H9 (cell line): ENCODE results near the gene CCDC142. TPM values are rescaled to one million over a fixed set of nuclear protein-coding genes. Genes with fewer than 3 reads are reported as not detected.

Source experiments
- DNase-seq: peaks from one replicate; pipeline ENCODE4 v3.0.0-alpha.2; 2017
- H2AFZ ChIP-seq: one replicate; pipeline ENCODE4 v1.6.1; 2013; ENCODE audit warnings: mild to moderate bottlenecking, low read length, control low read depth, moderate library complexity
- H2AK5ac ChIP-seq: 2 replicates; pipeline ENCODE4 v1.6.1; 2013; ENCODE audit warnings: low read length, control low read depth, mixed read lengths; ENCODE audit not compliant: insufficient read length
- H2BK120ac ChIP-seq: one replicate; pipeline ENCODE4 v1.6.1; 2013; ENCODE audit warnings: low read depth, mild to moderate bottlenecking, low read length, control low read depth, inconsistent platforms; ENCODE audit not compliant: poor library complexity, severe bottlenecking
- H2BK12ac ChIP-seq: 2 replicates; pipeline ENCODE4 v1.6.1; 2013; ENCODE audit warnings: low read length, control low read depth, mixed read lengths, low read depth; ENCODE audit not compliant: insufficient read length
- H2BK15ac ChIP-seq: 2 replicates; pipeline ENCODE4 v1.6.1; 2013; ENCODE audit warnings: low read depth, low read length, control low read depth
- H2BK20ac ChIP-seq: one replicate; pipeline ENCODE4 v1.6.1; 2013; ENCODE audit warnings: low read depth, mild to moderate bottlenecking, low read length, control low read depth, inconsistent platforms; ENCODE audit not compliant: poor library complexity, severe bottlenecking
- H2BK5ac ChIP-seq: 2 replicates; pipeline ENCODE4 v1.6.1; 2013; ENCODE audit warnings: low read length, control low read depth, mixed read lengths; ENCODE audit not compliant: insufficient read length
- H3K14ac ChIP-seq: 2 replicates; pipeline ENCODE4 v1.6.1; 2013; ENCODE audit warnings: low read length, control low read depth; ENCODE audit not compliant: insufficient read depth
- H3K18ac ChIP-seq: 2 replicates; pipeline ENCODE4 v1.6.1; 2013; ENCODE audit warnings: low read depth, mild to moderate bottlenecking, mixed read lengths, low read length, control low read depth; ENCODE audit not compliant: insufficient read length
- H3K23ac ChIP-seq: 2 replicates; pipeline ENCODE4 v1.6.1; 2013; ENCODE audit warnings: low read length, control low read depth, mixed read lengths, low read depth; ENCODE audit not compliant: insufficient read length
- H3K23me2 ChIP-seq: 2 replicates; pipeline ENCODE4 v1.6.1; 2013; ENCODE audit warnings: low read depth, mild to moderate bottlenecking, mixed read lengths, low read length, control low read depth; ENCODE audit not compliant: insufficient read length, poor library complexity, severe bottlenecking
- H3K27ac ChIP-seq: 2 replicates; pipeline ENCODE4 v1.5.1; 2013; ENCODE audit warnings: low read length, control low read depth, mixed read lengths, low read depth; ENCODE audit not compliant: insufficient read length
- H3K27me3 ChIP-seq: 2 replicates; pipeline ENCODE4 v1.6.1; 2013; ENCODE audit warnings: low read length, control low read depth, inconsistent platforms; ENCODE audit not compliant: insufficient read depth
- H3K4ac ChIP-seq: 2 replicates; pipeline ENCODE4 v1.6.1; 2013; ENCODE audit warnings: low read depth, mild to moderate bottlenecking, control low read depth, inconsistent platforms, low read length, moderate library complexity
- H3K4me1 ChIP-seq: 2 replicates; pipeline ENCODE4 v1.6.1; 2013; ENCODE audit warnings: low read length, control low read depth, inconsistent platforms; ENCODE audit not compliant: insufficient read depth
- H3K4me2 ChIP-seq: 2 replicates; pipeline ENCODE4 v1.6.1; 2013; ENCODE audit warnings: low read length, control low read depth, mixed read lengths; ENCODE audit not compliant: insufficient read length, insufficient read depth
- H3K56ac ChIP-seq: 2 replicates; pipeline ENCODE4 v1.6.1; 2013; ENCODE audit warnings: low read depth, mild to moderate bottlenecking, mixed read lengths, low read length, control low read depth; ENCODE audit not compliant: insufficient read length
- H3K79me1 ChIP-seq: 2 replicates; pipeline ENCODE4 v1.6.1; 2013; ENCODE audit warnings: low read depth, mild to moderate bottlenecking, moderate library complexity, low read length, control low read depth, inconsistent platforms; ENCODE audit not compliant: insufficient read depth, poor library complexity, severe bottlenecking
- H3K79me2 ChIP-seq: 2 replicates; pipeline ENCODE4 v1.6.1; 2013; ENCODE audit warnings: low read length, control low read depth, inconsistent platforms; ENCODE audit not compliant: insufficient read depth
- H3K9ac ChIP-seq: 2 replicates; pipeline ENCODE4 v1.6.1; 2013; ENCODE audit warnings: low read length, control low read depth, mixed read lengths; ENCODE audit not compliant: insufficient read length; ENCODE audit errors: extremely low read depth
- H3K9me3 ChIP-seq: one replicate; pipeline ENCODE4 v1.6.1; 2013; ENCODE audit warnings: low read depth, low read length, inconsistent platforms; ENCODE audit not compliant: control insufficient read depth
- H3T11ph ChIP-seq: one replicate; pipeline ENCODE4 v1.6.1; 2013; ENCODE audit warnings: mild to moderate bottlenecking, low read length, control low read depth, inconsistent platforms
- H4K20me1 ChIP-seq: one replicate; pipeline ENCODE4 v1.6.1; 2013; ENCODE audit not compliant: control insufficient read depth, insufficient read length, insufficient read depth
- H4K5ac ChIP-seq: 2 replicates; pipeline ENCODE4 v1.6.1; 2013; ENCODE audit warnings: low read depth, mild to moderate bottlenecking, mixed read lengths, low read length, control low read depth; ENCODE audit not compliant: insufficient read length
- H4K8ac ChIP-seq: replicated peaks from 2 replicates; pipeline ENCODE4 v1.6.1; 2013; ENCODE audit warnings: low read length, control low read depth, mixed read lengths, low read depth; ENCODE audit not compliant: insufficient read length
- H4K91ac ChIP-seq: 2 replicates; pipeline ENCODE4 v1.6.1; 2013; ENCODE audit warnings: low read depth, mild to moderate bottlenecking, moderate library complexity, mixed read lengths, low read length, control low read depth; ENCODE audit not compliant: insufficient read length
- H3K27ac Mint-ChIP-seq, 3 experiments: 2 replicates in 2 of 3; 3 replicates in 1 of 3; pipeline ENCODE4 v1.8.0; 2020 to 2021; ENCODE audit warnings: mixed read lengths in 3 of 3, mild to moderate bottlenecking in 1 of 3, moderate library complexity in 1 of 3
- H3K27me3 Mint-ChIP-seq: 2 replicates; pipeline ENCODE4 v1.8.0; 2021; ENCODE audit warnings: low read depth, mild to moderate bottlenecking, moderate library complexity, mixed read lengths
- H3K36me3 Mint-ChIP-seq, 3 experiments: 2 replicates in 2 of 3; 3 replicates in 1 of 3; pipeline ENCODE4 v1.8.0; 2020 to 2021; ENCODE audit warnings: low read depth in 3 of 3, mixed read lengths in 3 of 3; ENCODE audit not compliant: insufficient read depth in 1 of 3
- H3K4me1 Mint-ChIP-seq, 2 experiments: 2 replicates each; pipeline ENCODE4 v1.8.0; 2020; ENCODE audit warnings: mixed read lengths in 2 of 2
- H3K4me3 Mint-ChIP-seq, 2 experiments: 2 replicates in 1 of 2; 3 replicates in 1 of 2; pipeline ENCODE4 v1.8.0; 2020 to 2021; ENCODE audit warnings: mild to moderate bottlenecking in 2 of 2, mixed read lengths in 2 of 2, moderate library complexity in 1 of 2
- H3K9me3 Mint-ChIP-seq, 2 experiments: 2 replicates in 1 of 2; 3 replicates in 1 of 2; pipeline ENCODE4 v1.8.0; 2020; ENCODE audit warnings: mild to moderate bottlenecking in 2 of 2, mixed read lengths in 2 of 2, moderate library complexity in 1 of 2
- WGBS: extraction: QIAGEN DNeasy Blood & Tissue Kit; methylation state at CpG from one replicate; pipeline ENCODE4 v1.1.7; 2013; ENCODE audit warnings: missing lambda C conversion rate, low lambda C conversion rate, mixed read lengths; ENCODE audit not compliant: insufficient read length; ENCODE audit errors: extremely low coverage; 5-methylcytosine and 5-hydroxymethylcytosine counted together
- total RNA-seq: library from RNA; stranded (reverse); gene quantifications from 2 replicates; pipeline ENCODE4 v1.2.1, GENCODE V29; 2021
- TF ChIP-seq, protein P1 (sequence below): fragments of 200-600 bp; sonication (generic); conservative IDR thresholded peaks from 3 replicates; pipeline ENCODE4 v1.8.0; 2021; ENCODE audit warnings: antibody characterized with exemption, mild to moderate bottlenecking

CCDC142 gene
- total RNA-seq, 1 experiment from 2014 or later, result 21.5 TPM

- H2BK20ac ChIP-seq, result no peak overlapping the region
- no peak overlapping the region for H3K27ac ChIP-seq
- H4K5ac ChIP-seq, result no peak overlapping the region
- no peak overlapping the region for H2AFZ ChIP-seq
- H2BK12ac ChIP-seq, result no peak overlapping the region
- peak overlapping the region in 2 of 3 experiments; percentile 43 to 55; a peak in 2 of 7 replicates for H3K27ac Mint-ChIP-seq
- H2BK5ac ChIP-seq, result no peak overlapping the region
- peaks cover 11 to 14% of the 10 kb centered on the region in 2 experiments for H3K4me1 Mint-ChIP-seq
- peaks cover 25% of the 10 kb centered on the region for H3K27me3 Mint-ChIP-seq
- no peaks in the 10 kb centered on the region for H4K20me1 ChIP-seq
- TF ChIP-seq, protein P1, sequence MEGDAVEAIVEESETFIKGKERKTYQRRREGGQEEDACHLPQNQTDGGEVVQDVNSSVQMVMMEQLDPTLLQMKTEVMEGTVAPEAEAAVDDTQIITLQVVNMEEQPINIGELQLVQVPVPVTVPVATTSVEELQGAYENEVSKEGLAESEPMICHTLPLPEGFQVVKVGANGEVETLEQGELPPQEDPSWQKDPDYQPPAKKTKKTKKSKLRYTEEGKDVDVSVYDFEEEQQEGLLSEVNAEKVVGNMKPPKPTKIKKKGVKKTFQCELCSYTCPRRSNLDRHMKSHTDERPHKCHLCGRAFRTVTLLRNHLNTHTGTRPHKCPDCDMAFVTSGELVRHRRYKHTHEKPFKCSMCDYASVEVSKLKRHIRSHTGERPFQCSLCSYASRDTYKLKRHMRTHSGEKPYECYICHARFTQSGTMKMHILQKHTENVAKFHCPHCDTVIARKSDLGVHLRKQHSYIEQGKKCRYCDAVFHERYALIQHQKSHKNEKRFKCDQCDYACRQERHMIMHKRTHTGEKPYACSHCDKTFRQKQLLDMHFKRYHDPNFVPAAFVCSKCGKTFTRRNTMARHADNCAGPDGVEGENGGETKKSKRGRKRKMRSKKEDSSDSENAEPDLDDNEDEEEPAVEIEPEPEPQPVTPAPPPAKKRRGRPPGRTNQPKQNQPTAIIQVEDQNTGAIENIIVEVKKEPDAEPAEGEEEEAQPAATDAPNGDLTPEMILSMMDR, result no peak
- no peak overlapping the region for H3K56ac ChIP-seq
- peaks cover 24 to 55% (median 51%) of the 10 kb centered on the region in 3 experiments for H3K36me3 Mint-ChIP-seq
- no peak overlapping the region for H4K8ac ChIP-seq
- no peak overlapping the region for H3K23ac ChIP-seq
- H3K27me3 ChIP-seq, result no peaks in the 10 kb centered on the region
- H3K79me2 ChIP-seq, result no peaks in the 10 kb centered on the region
- no peak overlapping the region for H2AK5ac ChIP-seq
- H3K4me3 Mint-ChIP-seq, result 0 out of 5 replicates have a peak overlapping the region, but pooled peaks of 1 of the 2 experiments have one; percentile 5
- no peaks in the 10 kb centered on the region; a peak in 1 of 5 replicates for H3K9me3 Mint-ChIP-seq
- H3K9me3 ChIP-seq, result no peaks in the 10 kb centered on the region
- no peak overlapping the region for H2BK15ac ChIP-seq
- H3K23me2 ChIP-seq, result peaks cover 9% of the 10 kb centered on the region
- H3K79me1 ChIP-seq, result no peaks in the 10 kb centered on the region
- DNase-seq, result no peak
- H3T11ph ChIP-seq, result no peak overlapping the region
- H3K9ac ChIP-seq, result no peak overlapping the region
- no peak overlapping the region for H4K91ac ChIP-seq
- no peak overlapping the region for H3K18ac ChIP-seq
- no peak overlapping the region for H3K14ac ChIP-seq
- H3K4me2 ChIP-seq, result no peak overlapping the region
- H3K4me1 ChIP-seq, result no peaks in the 10 kb centered on the region
- no CpG with 5 or more reads among the region's 5 CpGs for WGBS
- H3K4ac ChIP-seq, result no peak overlapping the region
- H2BK120ac ChIP-seq, result no peak overlapping the region
Measured at GRCh38 chr2:74424139-74424992, 58.4 kb downstream of the CCDC142 start.

Other genes starting within 250 kb of the CCDC142 start
- 0.42 and 0.50 TPM in 2 replicates for gene SLC4A5, start 139.6 kb downstream of the CCDC142 start, total RNA-seq
- 136 and 141 TPM in 2 replicates for gene DCTN1, start 102.7 kb downstream of the CCDC142 start, total RNA-seq
- 2.4 and 3.5 TPM in 2 replicates for gene C2orf81, start 61.4 kb downstream of the CCDC142 start, total RNA-seq
- gene WDR54, start 61.3 kb downstream of the CCDC142 start, total RNA-seq, result 65.0 and 66.4 TPM in 2 replicates
- gene RTKN, start 41.1 kb downstream of the CCDC142 start, total RNA-seq, result 87.1 and 90.9 TPM in 2 replicates
- gene INO80B, start 27.9 kb downstream of the CCDC142 start, total RNA-seq, result 17.6 and 22.6 TPM in 2 replicates
- gene WBP1, start 24.6 kb downstream of the CCDC142 start, total RNA-seq, result 80.7 and 82.1 TPM in 2 replicates
- gene MOGS, start 17.6 kb downstream of the CCDC142 start, total RNA-seq, result 55.5 and 58.0 TPM in 2 replicates
- 56.9 and 59.5 TPM in 2 replicates for gene MRPL53, start 10.3 kb downstream of the CCDC142 start, total RNA-seq
- 33.3 and 35.2 TPM in 2 replicates for gene TTC31, start 83 bp upstream of the CCDC142 start, total RNA-seq
- gene LBX2, start 16.6 kb upstream of the CCDC142 start, total RNA-seq, result 1.1 TPM in 2 replicates
- 23.8 and 28.1 TPM in 2 replicates for gene PCGF1, start 24.7 kb upstream of the CCDC142 start, total RNA-seq
- gene TLX2, start 31.5 kb upstream of the CCDC142 start, total RNA-seq, result 0.20 and 0.26 TPM in 2 replicates
- 0.98 and 1.6 TPM in 2 replicates for gene DQX1, start 43.2 kb upstream of the CCDC142 start, total RNA-seq
- 91.5 and 93.6 TPM in 2 replicates for gene AUP1, start 46.7 kb upstream of the CCDC142 start, total RNA-seq
- gene HTRA2, start 46.9 kb upstream of the CCDC142 start, total RNA-seq, result 24.1 and 24.9 TPM in 2 replicates
- 29.0 and 29.8 TPM in 2 replicates for gene LOXL3, start 70.9 kb upstream of the CCDC142 start, total RNA-seq
- gene DOK1, start 71.7 kb upstream of the CCDC142 start, total RNA-seq, result 15.2 and 16.0 TPM in 2 replicates
- 5.5 and 7.6 TPM in 2 replicates for gene M1AP, start 165.3 kb upstream of the CCDC142 start, total RNA-seq
- 6.4 and 6.6 TPM in 2 replicates for gene SEMA4F, start 171.2 kb upstream of the CCDC142 start, total RNA-seq